GM10266 (cell line): ENCODE measurements around the gene CNTNAP2.

ENCODE experiments used
- DNase-seq: peaks from one replicate; pipeline ENCODE4 v3.0.0; 2012; ENCODE audit errors: extremely low spot score
- CTCF ChIP-seq: IDR thresholded peaks from 2 replicates; pipeline ENCODE4 v1.5.1; 2012; ENCODE audit warnings: mild to moderate bottlenecking, low read depth; ENCODE audit not compliant: control insufficient read depth, insufficient read depth; ENCODE audit errors: missing control alignments

The CNTNAP2 gene

GRCh38 chr7:147571436-147572185, 1455.0 kb downstream of the CNTNAP2 start:
- no peak for TF ChIP-seq CTCF

GRCh38 chr7:147578196-147578595, 1461.6 kb downstream of the CNTNAP2 start:
- TF ChIP-seq CTCF: no peak
- no peak for DNase-seq

More at GRCh38 chr7:147571436-147572185, 1455.0 kb downstream of the CNTNAP2 start:
- no peak for DNase-seq

- TF ChIP-seq CTCF: no peak
- no peak for DNase-seq
Measured at GRCh38 chr7:147579148-147579547, 1462.5 kb downstream of the CNTNAP2 start.

- DNase-seq: no peak
- no peak for TF ChIP-seq CTCF
Measured at GRCh38 chr7:147584771-147585193, 1468.2 kb downstream of the CNTNAP2 start.

GRCh38 chr7:147586110-147586509, 1469.5 kb downstream of the CNTNAP2 start:
- no peak for DNase-seq
- TF ChIP-seq CTCF: no peak

GRCh38 chr7:147586526-147586925, 1469.9 kb downstream of the CNTNAP2 start:
- DNase-seq: no peak
- no peak for TF ChIP-seq CTCF

- DNase-seq: no peak
- TF ChIP-seq CTCF: no peak
Measured at GRCh38 chr7:147593271-147594057, 1476.9 kb downstream of the CNTNAP2 start.
